NCI-H510A treated with DMSO at 0.1 percent for 48 hours (cell line): ENCODE data around the gene FNBP1L.

ENCODE experiments used
- DNase-seq: peaks from one replicate; lab custom pipeline; 2025; lab: John Stamatoyannopoulos, UW

FNBP1L gene

GRCh38 chr1:93489756-93490155 is 41.8 kb downstream of the FNBP1L start:
- DNase-seq = no peak

GRCh38 chr1:93490357-93490756 is 42.4 kb downstream of the FNBP1L start:
- no peak for DNase-seq

- DNase-seq = no peak
These were observed 48.0 kb downstream of the FNBP1L start for GRCh38 chr1:93495911-93496310.

GRCh38 chr1:93496520-93496919 is 48.6 kb downstream of the FNBP1L start:
- DNase-seq = no peak

GRCh38 chr1:93499075-93499474 is 51.2 kb downstream of the FNBP1L start:
- DNase-seq = no peak

- DNase-seq = no peak
These were observed 51.6 kb downstream of the FNBP1L start for GRCh38 chr1:93499533-93499932.

- DNase-seq = no peak
These were observed 52.4 kb downstream of the FNBP1L start for GRCh38 chr1:93500275-93500674.

- no peak for DNase-seq
These were observed 53.5 kb downstream of the FNBP1L start for GRCh38 chr1:93501399-93501798.

GRCh38 chr1:93501829-93502369 is 54.0 kb downstream of the FNBP1L start:
- no peak for DNase-seq

GRCh38 chr1:93502571-93502970 is 54.7 kb downstream of the FNBP1L start:
- no peak for DNase-seq

- DNase-seq = no peak
These were observed 55.2 kb downstream of the FNBP1L start for GRCh38 chr1:93503163-93503562.

- no peak for DNase-seq
These were observed 55.9 kb downstream of the FNBP1L start for GRCh38 chr1:93503816-93504215.

- no peak for DNase-seq
These were observed 56.5 kb downstream of the FNBP1L start for GRCh38 chr1:93504247-93505033.

- no peak for DNase-seq
These were observed 58.2 kb downstream of the FNBP1L start for GRCh38 chr1:93506126-93506525.

GRCh38 chr1:93516164-93516563 is 68.2 kb downstream of the FNBP1L start:
- DNase-seq = no peak

- no peak for DNase-seq
These were observed 70.6 kb downstream of the FNBP1L start for GRCh38 chr1:93518516-93518915.

GRCh38 chr1:93519199-93519829 is 71.4 kb downstream of the FNBP1L start:
- DNase-seq = no peak

GRCh38 chr1:93521618-93522017 is 73.7 kb downstream of the FNBP1L start:
- no peak for DNase-seq

- no peak for DNase-seq
These were observed 74.8 kb downstream of the FNBP1L start for GRCh38 chr1:93522721-93523120.

- no peak for DNase-seq
These were observed 77.5 kb downstream of the FNBP1L start for GRCh38 chr1:93525431-93525830.

GRCh38 chr1:93526431-93526830 is 78.5 kb downstream of the FNBP1L start:
- no peak for DNase-seq

GRCh38 chr1:93528412-93528811 is 80.5 kb downstream of the FNBP1L start:
- DNase-seq = no peak

- DNase-seq = no peak
These were observed 83.3 kb downstream of the FNBP1L start for GRCh38 chr1:93531193-93531592.
